ENCODE results near the gene ANKRD33B.
A peak's percentile ranks its signal among the peaks of the same experiment; 100 is the strongest.
"Not testable (repeated sequence)": the region's sequence is repeated elsewhere in the genome, so short reads cannot be mapped to it uniquely, and the experiment has no call there.

ANKRD33B gene

GRCh38 chr5:10562201-10563109 lies 1.4 kb upstream of the ANKRD33B start:
- DNase-seq, result no peak

- peak; percentile 30 to 47 for DNase-seq
Measured at GRCh38 chr5:10563110-10563944, 543 bp upstream of the ANKRD33B start.

GRCh38 chr5:10564838-10565784 lies 1.2 kb downstream of the ANKRD33B start:
- no peak for DNase-seq

GRCh38 chr5:10565785-10566542 lies 2.1 kb downstream of the ANKRD33B start:
- no peak for DNase-seq

GRCh38 chr5:10566543-10567068 lies 2.7 kb downstream of the ANKRD33B start:
- no peak for DNase-seq

DNA sequence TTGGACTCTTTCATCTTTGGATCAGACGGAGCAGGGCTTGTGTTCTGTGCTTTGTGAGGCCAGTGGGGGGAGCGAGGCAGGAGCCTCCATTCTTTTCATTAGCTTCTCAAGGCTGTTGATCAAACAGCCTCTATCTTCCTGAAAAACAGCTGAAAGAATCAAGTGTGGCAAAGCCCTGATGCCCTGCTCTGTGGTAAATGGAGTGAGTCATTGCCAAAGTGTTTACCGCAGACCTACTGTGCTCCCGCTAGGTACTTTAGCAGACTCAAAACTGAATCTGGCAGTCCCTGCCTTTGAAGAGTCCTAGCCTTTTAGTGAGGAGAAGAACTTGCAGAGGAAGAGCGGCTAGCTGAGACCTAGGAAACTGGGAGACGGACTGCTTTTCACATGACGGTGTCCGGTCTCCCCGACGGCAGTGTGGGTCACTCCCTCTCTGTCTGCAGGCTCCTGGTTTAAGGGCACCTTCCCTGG lies 3.3 kb downstream of the ANKRD33B start:
- no peak for DNase-seq

- no peak for DNase-seq
Measured at GRCh38 chr5:10567781-10568321, 4.0 kb downstream of the ANKRD33B start.

- DNase-seq, result not testable (repeated sequence)
Measured at GRCh38 chr5:10570540-10570939, 6.7 kb downstream of the ANKRD33B start.

DNA sequence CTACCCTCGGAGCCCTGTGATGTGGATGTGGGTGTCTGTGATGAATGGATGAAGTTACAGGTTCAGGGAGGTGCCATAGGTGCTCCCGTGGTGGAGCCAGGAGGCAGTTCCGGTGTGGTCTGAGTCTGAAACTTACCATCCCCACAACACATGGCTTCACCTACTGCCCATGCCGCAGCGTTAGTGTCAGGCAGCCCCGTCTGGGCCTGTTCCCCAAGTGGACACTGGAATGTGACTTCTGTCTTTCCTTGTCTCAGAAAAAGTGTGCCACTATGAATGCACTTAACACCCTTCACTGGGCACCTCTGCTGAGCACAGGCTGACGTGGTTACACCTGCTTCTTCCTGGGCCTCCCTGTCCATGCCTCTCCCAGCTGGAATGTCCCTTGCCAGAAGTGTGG lies 8.6 kb downstream of the ANKRD33B start:
- DNase-seq, result no peak

DNA sequence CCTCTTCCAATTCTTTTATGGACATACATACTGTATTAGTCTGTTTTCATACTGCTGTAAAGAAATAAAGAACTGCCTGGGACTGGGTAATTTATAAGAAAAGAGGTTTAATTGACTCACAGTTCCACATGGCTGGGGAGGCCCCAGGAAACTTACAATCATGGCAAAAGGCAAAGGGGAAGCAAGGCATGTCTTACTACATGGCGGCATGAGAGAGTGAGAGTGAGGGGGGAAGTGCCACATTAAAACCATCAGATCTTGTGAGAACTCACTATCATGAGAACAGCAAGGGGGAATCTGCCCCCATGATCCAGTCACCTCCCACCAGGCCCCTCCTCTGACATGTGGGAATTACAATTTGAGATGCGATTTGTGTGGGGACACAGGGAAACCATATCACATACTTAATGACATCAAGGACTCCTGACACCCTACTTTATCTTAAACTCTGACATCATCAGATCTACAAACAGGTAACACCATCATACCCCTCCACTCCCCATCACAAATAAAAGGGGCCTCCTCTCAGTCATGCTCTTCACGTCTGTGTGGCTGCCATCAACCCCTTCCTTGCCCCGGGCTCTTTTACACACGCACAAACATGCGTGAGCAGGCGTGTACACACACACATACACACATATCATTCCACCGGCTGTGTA lies 9.7 kb downstream of the ANKRD33B start:
- DNase-seq, result no peak

DNA sequence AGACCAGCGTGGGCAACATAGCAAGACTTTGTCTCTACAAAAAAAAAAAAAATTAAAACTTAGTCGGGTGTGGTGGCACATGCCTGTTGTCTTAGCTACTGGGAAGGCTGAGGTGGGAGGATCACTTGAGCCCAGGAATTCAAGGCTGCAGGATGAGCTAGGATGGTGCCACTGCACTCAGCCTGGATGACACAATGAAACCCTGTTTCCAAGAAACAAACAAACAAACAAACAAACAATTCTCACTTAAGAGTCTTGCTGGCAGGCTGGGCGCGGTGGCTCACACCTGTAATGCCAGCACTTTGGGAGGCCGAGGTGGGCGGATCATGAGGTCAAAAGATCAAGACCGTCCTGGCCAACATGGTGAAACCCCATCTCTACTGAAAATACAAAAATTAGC lies 11.0 kb downstream of the ANKRD33B start:
- DNase-seq, result not testable (repeated sequence)

DNA sequence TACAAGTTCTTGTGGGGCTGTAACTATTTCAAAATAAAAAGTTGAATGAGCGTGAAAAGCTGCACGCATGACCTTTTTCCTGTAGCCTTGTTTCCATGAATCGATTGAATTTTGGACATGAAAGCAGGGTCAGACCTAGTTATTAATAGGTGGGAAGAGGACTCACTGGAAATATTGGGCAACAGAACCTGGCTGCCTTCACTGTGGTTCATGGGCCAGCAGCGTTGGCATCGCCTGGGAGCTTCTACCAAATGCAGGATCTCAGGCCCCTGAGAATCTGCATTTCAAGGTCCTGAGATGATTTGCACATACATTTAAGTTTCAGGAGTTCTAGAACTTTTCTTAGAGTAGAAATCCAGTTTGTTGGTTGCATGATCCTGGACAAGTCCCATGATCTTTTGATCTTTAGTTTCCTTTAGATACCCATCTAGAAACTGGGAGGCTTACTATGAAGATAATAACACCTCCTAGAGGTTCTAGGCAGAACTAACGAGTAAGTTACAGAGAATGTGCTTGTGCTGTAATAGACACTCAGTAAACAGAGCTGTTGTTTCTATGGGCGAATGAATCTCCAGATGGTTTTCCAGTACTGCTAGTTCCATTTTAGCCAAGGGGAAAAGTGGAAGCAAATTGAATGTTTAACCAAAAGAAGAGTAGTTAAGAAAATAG lies 12.4 kb downstream of the ANKRD33B start:
- no peak for DNase-seq

DNA sequence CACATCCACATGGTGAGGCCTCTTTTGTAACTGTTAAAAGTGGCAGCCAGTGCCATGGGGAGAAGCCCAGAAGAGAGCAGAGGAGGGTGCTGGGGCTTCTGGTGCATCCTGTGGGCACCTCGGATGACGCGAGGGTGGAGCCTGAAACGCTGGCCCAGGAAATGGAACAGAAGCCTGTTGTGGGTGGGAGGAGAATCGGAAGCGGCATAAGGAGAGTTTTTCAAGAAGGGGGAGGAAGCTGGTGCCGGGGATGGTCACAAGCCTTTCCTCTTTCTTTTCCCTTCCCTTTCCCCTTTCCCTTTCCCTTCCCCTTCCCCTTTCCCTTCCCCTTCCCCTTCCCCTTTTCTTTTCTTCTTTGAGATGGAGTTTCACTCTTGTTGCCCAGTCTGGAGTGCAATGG lies 12.9 kb downstream of the ANKRD33B start:
- DNase-seq, result no peak

DNA sequence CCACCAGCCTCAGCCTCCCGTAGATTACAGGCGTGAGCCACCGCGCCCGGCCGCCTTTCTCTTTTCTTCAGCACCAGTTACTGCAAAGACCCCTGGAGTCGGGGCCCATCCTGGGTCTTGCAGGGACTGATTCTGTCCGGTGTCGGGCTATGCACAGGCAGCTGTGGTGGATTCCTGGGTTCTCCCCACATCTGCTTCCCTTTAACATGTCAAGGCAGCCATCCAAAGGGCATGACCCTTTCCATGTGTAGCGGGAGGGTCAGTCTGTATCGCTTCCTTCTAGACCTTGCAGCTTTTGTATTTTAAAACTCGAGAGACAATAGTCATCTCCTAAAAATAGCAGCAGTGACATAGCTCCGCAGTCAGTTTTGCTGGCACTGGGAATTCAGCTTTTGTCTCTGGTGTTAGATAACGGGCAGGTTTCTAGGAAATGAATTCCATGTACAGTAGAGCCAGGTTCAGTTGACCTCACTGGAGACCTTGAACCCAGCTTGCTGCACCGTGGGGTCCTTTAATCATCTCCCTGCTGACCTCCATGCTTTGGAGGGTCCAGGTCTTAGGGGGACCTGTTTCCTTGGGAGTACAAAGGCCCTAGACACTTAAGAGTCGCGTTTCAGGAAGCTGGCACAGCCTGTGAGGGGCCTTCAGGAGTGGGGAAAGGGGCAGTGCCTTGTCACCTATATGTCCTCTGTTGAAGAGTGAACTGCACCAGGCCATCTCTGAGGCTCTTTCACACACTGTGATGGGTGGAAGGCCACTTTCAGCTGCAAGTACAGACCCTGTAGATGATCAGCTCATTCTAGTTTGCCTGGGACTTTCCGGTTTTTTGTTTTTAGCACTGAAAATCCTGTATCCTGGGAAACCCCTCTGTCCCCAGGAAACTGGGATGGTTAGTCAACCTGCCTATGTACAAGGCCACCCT lies 13.8 kb downstream of the ANKRD33B start:
- DNase-seq, result no peak

GRCh38 chr5:10578293-10578665 lies 14.4 kb downstream of the ANKRD33B start:
- no peak for DNase-seq

DNA sequence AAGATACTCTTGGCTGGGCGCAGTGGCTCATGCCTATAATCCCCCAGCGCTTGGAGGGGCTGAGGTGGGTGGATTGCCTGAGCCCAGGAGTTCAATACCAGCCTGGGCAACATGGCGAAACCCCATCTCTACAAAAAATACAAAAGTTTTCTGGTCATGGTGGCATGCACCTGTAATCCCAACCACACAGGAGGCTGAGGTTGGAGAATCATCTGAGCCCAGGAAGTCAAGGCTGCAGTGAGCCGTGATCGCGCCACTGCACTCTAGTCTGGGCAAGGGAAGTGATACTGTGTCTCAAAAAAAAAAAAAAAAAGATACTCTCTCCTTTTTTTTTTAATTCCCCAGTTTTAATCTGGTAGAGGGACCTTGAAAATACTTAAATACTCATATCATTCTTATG lies 15.0 kb downstream of the ANKRD33B start:
- DNase-seq, result no peak

GRCh38 chr5:10579536-10580521 lies 16.0 kb downstream of the ANKRD33B start:
- no peak for DNase-seq
